Measurements from ENCODE around the gene DIS3L2. TPM values are rescaled to one million over a fixed set of nuclear protein-coding genes. Genes with fewer than 3 reads are reported as not detected.

DIS3L2 gene
- total and polyA plus RNA-seq, 2 of the 8 experiments (the other 6 are each of a cell fraction or from before 2014, with no cell fraction given) = 11.5 to 21.6 TPM

DNA sequence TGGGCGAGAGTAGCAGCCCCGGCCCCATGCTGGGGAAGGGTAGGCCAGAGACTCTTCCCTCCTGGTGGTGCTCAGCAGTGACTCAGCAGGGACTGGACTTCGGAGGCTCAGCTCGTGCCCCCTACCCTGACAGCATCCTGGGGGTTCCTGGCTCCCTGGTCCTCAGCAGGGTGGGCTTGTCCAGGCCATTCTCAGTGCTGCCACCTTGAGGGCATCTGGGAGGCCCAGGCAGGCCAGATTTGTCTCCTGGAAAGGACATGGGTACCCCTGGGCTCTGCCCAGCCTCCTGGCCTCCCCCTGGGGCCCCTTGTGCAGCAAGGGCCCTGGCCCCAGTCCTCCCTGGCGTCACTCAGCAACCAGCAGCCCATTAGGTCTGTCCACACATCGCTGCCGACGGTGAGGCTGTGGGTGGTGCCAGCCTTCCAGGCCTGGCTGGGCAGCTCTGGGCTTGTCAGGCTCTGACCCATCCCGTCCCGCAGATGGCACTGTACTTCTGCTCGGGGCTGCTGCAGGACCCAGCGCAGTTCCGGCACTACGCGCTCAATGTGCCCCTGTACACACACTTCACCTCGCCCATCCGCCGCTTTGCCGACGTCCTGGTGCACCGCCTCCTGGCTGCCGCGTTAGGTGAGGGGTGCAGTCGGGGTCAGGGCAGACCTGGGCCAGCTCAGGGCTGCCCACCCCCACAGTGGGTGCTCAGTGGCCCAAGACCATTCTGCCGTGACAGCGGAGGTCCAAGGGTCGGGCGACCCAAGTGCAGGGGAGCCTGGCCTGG is 372.0 kb downstream of the DIS3L2 start:
- Histone ChIP-seq H3K79me1 (ENCODE audit: low read depth, low read length) (no peaks in the 10 kb centered on the region), H3K27ac (ENCODE audit: low read depth, low read length) (no peak overlapping the region), H2BK12ac (ENCODE audit: low read depth, low read length) (no peak overlapping the region), H3K9me3 (ENCODE audit: insufficient read depth in 2 of 2, low read depth in 1 of 2, low read length in 1 of 2) (no peaks in the 10 kb centered on the region), H2BK120ac (replicated peaks; ENCODE audit: low read depth, low read length) (no peak overlapping the region), H3K4me2 (ENCODE audit: insufficient read depth in 1 of 2, low read depth in 2 of 2, low read length in 2 of 2) (no peak overlapping the region), H4K20me1 (replicated peaks in 1 of 2; ENCODE audit: control insufficient read depth in 1 of 2, insufficient read depth in 2 of 2, low read length in 2 of 2) (no peaks in the 10 kb centered on the region), H3K4me3 (ENCODE audit: extremely low read depth in 1 of 4, insufficient read depth in 2 of 4, low read depth in 3 of 4, low read length in 4 of 4) (no peak overlapping the region), H4K8ac (ENCODE audit: extremely low read depth, insufficient read depth, low read length) (no peak overlapping the region; the same call in 1 of the 2 replicates), H2BK5ac (ENCODE audit: low read depth, low read length) (no peak overlapping the region; the same call in 1 of the 2 replicates), H4K91ac (replicated peaks; ENCODE audit: insufficient read length, low read length) (peak overlapping the region; percentile 73), H3K56ac (replicated peaks; ENCODE audit: insufficient read length, low read depth, low read length) (no peak overlapping the region), H2AK5ac (ENCODE audit: low read depth, low read length) (peak overlapping the region; percentile 17; the same call in 1 of the 2 replicates), H2BK20ac (ENCODE audit: low read length) (no peak overlapping the region), H3K79me2 (ENCODE audit: control insufficient read depth in 1 of 2, insufficient read depth in 2 of 2, low read length in 2 of 2) (no peaks in the 10 kb centered on the region), H3K36me3 (ENCODE audit: control insufficient read depth in 2 of 4, insufficient read depth in 4 of 4, low read length in 3 of 4) (no peaks in the 10 kb centered on the region), H3K14ac (ENCODE audit: insufficient read length) (no peak overlapping the region), H4K5ac (ENCODE audit: insufficient read length, low read depth, low read length) (no peak overlapping the region), H3K9ac (replicated peaks in 1 of 4; ENCODE audit: extremely low read depth in 1 of 4, low read depth in 3 of 4, low read length in 3 of 4) (no peak overlapping the region), H2BK15ac (ENCODE audit: low read length) (no peak overlapping the region), H2AFZ (ENCODE audit: low read length) (no peak overlapping the region), H3K23me2 (ENCODE audit: low read depth, low read length) (no peaks in the 10 kb centered on the region), H3K4me1 (replicated peaks in 1 of 4; ENCODE audit: control insufficient read depth in 3 of 4, insufficient read depth in 4 of 4, low read length in 3 of 4) (peaks cover 0 to 9% (median 6%) of the 10 kb centered on the region in 4 experiments; a peak in 4 of 7 replicates), H3K4ac (replicated peaks; ENCODE audit: insufficient read length, low read depth, low read length) (no peak overlapping the region), H3K27me3 (replicated peaks in 1 of 4; ENCODE audit: control insufficient read depth in 3 of 4, extremely low read depth in 1 of 4, insufficient read depth in 3 of 4, low read length in 3 of 4) (no peaks in the 10 kb centered on the region), H3K23ac (ENCODE audit: insufficient read length) (no peak overlapping the region), H3K18ac (ENCODE audit: extremely low read depth, low read length) (no peak overlapping the region)
- ChIA-PET POLR2A (ENCODE audit: partially characterized antibody) (no interaction called here), CTCF (ENCODE audit: partially characterized antibody) (interaction anchor here (0.6 to 5.5 kb wide), 24 partner anchors 7 to 433 kb away, joined by 3 to 92 read pairs (median 3); partner anchors contain the start of gene CHRNG)
- peak in 2 of 3 experiments; percentile 65 to 69; a peak in 3 of 4 replicates for TF ChIP-seq CTCF (IDR thresholded peaks at IDR 0.05; ENCODE audit: control extremely low read depth in 1 of 3, insufficient read depth in 1 of 3, low read depth in 1 of 3, low read length in 3 of 3)
- no peak for TF ChIP-seq SIX5 (IDR thresholded peaks at IDR 0.05; ENCODE audit: low read depth, low read length)
- DNase-seq (ENCODE audit: low read depth in 1 of 2, low spot score in 2 of 2) = peak in 1 of 2 experiments; percentile 76
- FAIRE-seq = no peak
- WGBS, 2 experiments (ENCODE audit: extremely low coverage in 1 of 2, insufficient coverage in 1 of 2, insufficient read length in 1 of 2, insufficient replicate concordance in 2 of 2, low coverage in 1 of 2, low lambda C conversion rate in 2 of 2, missing lambda C conversion rate in 1 of 2) = 94% methylated on average over 25 of the region's 28 CpGs; no CpG with 5 or more reads in 1 of the 2 experiments

All from H1 (cell line).